GM23338 (cell line): ENCODE measurements around the gene CACNG1. TPM values are rescaled to one million over a fixed set of nuclear protein-coding genes. Genes with fewer than 3 reads are reported as not detected.

Experiments used
- ATAC-seq: fragments of 200-7000 bp; cut with Tn5 transposase; 3 replicates; pipeline ENCODE4 v1.9.1; 2020
- DNase-seq: peaks from one replicate; pipeline ENCODE4 v3.0.0-alpha.2; 2015; ENCODE audit warnings: low spot score
- H2AFZ ChIP-seq: fragments of 200-600 bp; sonication (generic); 2 replicates; pipeline ENCODE4 v1.8.0; 2016; ENCODE audit warnings: antibody characterized with exemption, mild to moderate bottlenecking, moderate library complexity
- H3F3A ChIP-seq: fragments of 200-600 bp; sonication (generic); replicated peaks from 2 replicates; pipeline ENCODE4 v1.8.0; 2017; ENCODE audit warnings: antibody characterized with exemption, mixed run types, low read depth
- H3K27ac ChIP-seq: fragments of 200-600 bp; sonication (generic); 2 replicates; pipeline ENCODE4 v1.6.1; 2016; ENCODE audit warnings: low read depth
- H3K27me3 ChIP-seq: fragments of 200-600 bp; sonication (generic); 2 replicates; pipeline ENCODE4 v1.8.0; 2016; ENCODE audit warnings: mild to moderate bottlenecking, mixed run types, moderate library complexity; ENCODE audit not compliant: insufficient read depth
- H3K36me3 ChIP-seq: fragments of 200-600 bp; sonication (generic); 2 replicates; pipeline ENCODE4 v1.8.0; 2016; ENCODE audit warnings: mild to moderate bottlenecking; ENCODE audit not compliant: insufficient read depth
- H3K4me1 ChIP-seq: fragments of 200-600 bp; sonication (generic); 2 replicates; pipeline ENCODE4 v1.8.0; 2016; ENCODE audit warnings: mild to moderate bottlenecking, moderate library complexity; ENCODE audit not compliant: insufficient read depth
- H3K4me2 ChIP-seq: fragments of 200-600 bp; sonication (generic); 2 replicates; pipeline ENCODE4 v1.7.1; 2017; ENCODE audit warnings: mixed run types
- H3K4me3 ChIP-seq: fragments of 200-600 bp; sonication (generic); 2 replicates; pipeline ENCODE4 v1.6.1; 2016; ENCODE audit warnings: mixed run types
- H3K79me2 ChIP-seq: fragments of 200-600 bp; sonication (generic); replicated peaks from 2 replicates; pipeline ENCODE4 v1.8.0; 2017; ENCODE audit warnings: mild to moderate bottlenecking; ENCODE audit not compliant: insufficient read depth
- H3K9me2 ChIP-seq: fragments of 200-600 bp; sonication (generic); 2 replicates; pipeline ENCODE4 v1.8.0; 2017; ENCODE audit not compliant: insufficient read depth
- H4K20me1 ChIP-seq: fragments of 200-600 bp; sonication (generic); replicated peaks from 2 replicates; pipeline ENCODE4 v1.8.0; 2017; ENCODE audit warnings: mild to moderate bottlenecking; ENCODE audit not compliant: insufficient read depth
- H3K27ac Mint-ChIP-seq: 2 replicates; pipeline ENCODE4 v1.8.0; 2020; ENCODE audit warnings: inconsistent platforms, mild to moderate bottlenecking, moderate library complexity, mixed read lengths
- H3K27me3 Mint-ChIP-seq: 3 replicates; pipeline ENCODE4 v1.8.0; 2022; ENCODE audit warnings: low read depth, mild to moderate bottlenecking, moderate library complexity, mixed read lengths, inconsistent platforms; ENCODE audit not compliant: insufficient read depth, poor library complexity
- H3K36me3 Mint-ChIP-seq: 3 replicates; pipeline ENCODE4 v1.8.0; 2021; ENCODE audit warnings: low read depth, mild to moderate bottlenecking, inconsistent platforms, moderate library complexity, mixed read lengths
- H3K4me1 Mint-ChIP-seq: 3 replicates; pipeline ENCODE4 v1.8.0; 2020; ENCODE audit warnings: mild to moderate bottlenecking, inconsistent platforms, mixed read lengths
- H3K4me3 Mint-ChIP-seq: 3 replicates; pipeline ENCODE4 v1.8.0; 2021; ENCODE audit warnings: moderate library complexity, mild to moderate bottlenecking, inconsistent platforms, mixed read lengths
- H3K9me3 Mint-ChIP-seq: 3 replicates; pipeline ENCODE4 v1.8.0; 2020; ENCODE audit warnings: moderate library complexity, mild to moderate bottlenecking, inconsistent platforms, mixed read lengths
- CREB1 ChIP-seq: fragments of 250-450 bp; sonication (Bioruptor Pico); IDR thresholded peaks from 2 replicates; pipeline ENCODE4 v1.5.0; 2020; ENCODE audit warnings: low read depth, mild to moderate bottlenecking, moderate library complexity
- CTCF ChIP-seq, 2 experiments: fragments of 200-600 bp in 1 of 2; sonication (generic) in 1 of 2; conservative IDR thresholded peaks; 2 replicates each; pipeline versions ENCODE4 v1.5.1 to v1.6.1; 2016 to 2017; ENCODE audit warnings: antibody characterized with exemption in 2 of 2, low read depth in 2 of 2, mild to moderate bottlenecking in 2 of 2, moderate library complexity in 1 of 2
- ETS1 ChIP-seq: IDR thresholded peaks from 2 replicates; pipeline ENCODE4 v1.6.1; 2016; ENCODE audit warnings: antibody characterized with exemption
- EZH2 ChIP-seq: fragments of 200-600 bp; sonication (generic); IDR thresholded peaks from one replicate; pipeline ENCODE4 v1.8.0; 2017; ENCODE audit warnings: antibody characterized with exemption, mild to moderate bottlenecking, low read depth; ENCODE audit not compliant: unreplicated experiment
- EZH2phosphoT487 ChIP-seq: fragments of 200-600 bp; sonication (generic); IDR thresholded peaks from one replicate; pipeline ENCODE4 v1.8.1; 2018; ENCODE audit warnings: antibody characterized with exemption; ENCODE audit not compliant: unreplicated experiment
- JUNB ChIP-seq: IDR thresholded peaks from one replicate; pipeline ENCODE4 v1.6.1; 2016; ENCODE audit warnings: antibody characterized with exemption; ENCODE audit not compliant: unreplicated experiment
- NANOG ChIP-seq: IDR thresholded peaks from 2 replicates; pipeline ENCODE4 v1.6.1; 2016; ENCODE audit warnings: antibody characterized with exemption, borderline replicate concordance
- POLR2AphosphoS5 ChIP-seq: IDR thresholded peaks from 2 replicates; pipeline ENCODE4 v1.6.1; 2016; ENCODE audit warnings: antibody characterized with exemption, low read depth
- REST ChIP-seq: IDR thresholded peaks from one replicate; pipeline ENCODE4 v1.6.1; 2018; ENCODE audit warnings: antibody characterized with exemption; ENCODE audit not compliant: unreplicated experiment
- STAT1 ChIP-seq: IDR thresholded peaks from one replicate; pipeline ENCODE4 v1.6.1; 2016; ENCODE audit warnings: antibody characterized with exemption; ENCODE audit not compliant: unreplicated experiment
- ZNF114 ChIP-seq: fragments of 250-450 bp; sonication (Bioruptor Pico); IDR thresholded peaks from 2 replicates; pipeline ENCODE4 v1.5.0; 2020; ENCODE audit warnings: mild to moderate bottlenecking, moderate library complexity
- ZNF331 ChIP-seq: fragments of 250-450 bp; sonication (Bioruptor Pico); IDR thresholded peaks from 2 replicates; pipeline ENCODE4 v1.5.0; 2020; ENCODE audit warnings: low read depth, mild to moderate bottlenecking, moderate library complexity
- ZNF462 ChIP-seq: fragments of 250-450 bp; sonication (Bioruptor Pico); IDR thresholded peaks from 2 replicates; pipeline ENCODE4 v1.5.0; 2020; ENCODE audit warnings: mild to moderate bottlenecking, moderate library complexity
- polyA plus RNA-seq: library from polyadenylated mRNA; unstranded; fragments of >200 nt; fragmentation: Nextera tagmentation; extraction: Ambion mirVana; gene quantifications from 2 replicates; pipeline ENCODE4 v1.2.1, GENCODE V29; 2016
- total RNA-seq: library from RNA; depleted of rRNA; stranded (reverse); fragments of >200 nt; shearing (Covaris generic); gene quantifications from 2 replicates; pipeline ENCODE4 v1.2.3, GENCODE V29; 2014

Gene CACNG1
- total and polyA plus RNA-seq, 2 experiments from 2014 or later: not detected

GRCh38 chr17:67041531-67041930, 2.8 kb upstream of the CACNG1 start:
- Mint-ChIP-seq H3K27ac (no peak overlapping the region), H3K27me3 (peaks cover 7% of the 10 kb centered on the region), H3K4me3 (no peak overlapping the region), H3K36me3 (no peaks in the 10 kb centered on the region), H3K4me1 (no peaks in the 10 kb centered on the region; the same call in 2 of the 3 replicates), H3K9me3 (no peaks in the 10 kb centered on the region; the same call in 2 of the 3 replicates)
- no peaks in the 10 kb centered on the region for H3K27me3 ChIP-seq
- H4K20me1 ChIP-seq: no peaks in the 10 kb centered on the region
- no peaks in the 10 kb centered on the region for H3K4me1 ChIP-seq
- no peak overlapping the region for H2AFZ ChIP-seq
- H3K36me3 ChIP-seq: no peaks in the 10 kb centered on the region
- no peaks in the 10 kb centered on the region for H3K9me2 ChIP-seq
- TF ChIP-seq ETS1 (no peak), STAT1 (no peak), CTCF (conservative IDR thresholded peaks at IDR 0.05; ENCODE audit: low read depth in 2 of 2) (no peak), ZNF462 (CRISPR knock-in tag) (no peak), CREB1 (CRISPR knock-in tag) (no peak), POLR2AphosphoS5 (no peak), REST (no peak), ZNF331 (CRISPR knock-in tag) (no peak), JUNB (no peak), EZH2phosphoT487 (no peak), EZH2 (no peak), ZNF114 (no peak), NANOG (no peak)
- no peak for DNase-seq
- no peaks in the 10 kb centered on the region for H3K79me2 ChIP-seq
- no peak; the same call in 2 of the 3 replicates for ATAC-seq
- H3F3A ChIP-seq: no peaks in the 10 kb centered on the region
- H3K4me2 ChIP-seq: no peak overlapping the region
- no peak overlapping the region for H3K4me3 ChIP-seq
- no peak overlapping the region for H3K27ac ChIP-seq
